ENCODE results near the gene MRFAP1L1. TPM values are rescaled to one million over a fixed set of nuclear protein-coding genes. Genes with fewer than 3 reads are reported as not detected.

Gene MRFAP1L1
- total and polyA plus RNA-seq, 9 of the 15 experiments (the other 6 are each of a cell fraction or from before 2014, with no cell fraction given): 37.6 to 111 (median 83.8) TPM

GRCh38 chr4:6688879-6689505, 20.7 kb downstream of the MRFAP1L1 start (continued):
- TF ChIP-seq ZNF592 (IDR thresholded peaks at IDR 0.05) (peak; percentile 94), MGA (IDR thresholded peaks at IDR 0.05) (peak; percentile 93), CREM (IDR thresholded peaks at IDR 0.05; ENCODE audit: low read depth) (peak; percentile 14; the same call in 1 of the 2 replicates), RAD21 (CRISPR knock-in tag; conservative IDR thresholded peaks at IDR 0.05 in 1 of 2, IDR thresholded peaks at IDR 0.05 in 1 of 2) (peak in 1 of 2 experiments; percentile 22; a peak in 1 of 4 replicates), RBM39 (optimal IDR thresholded peaks at IDR 0.05; ENCODE audit: low read depth, low read length) (no peak), ELF4 (CRISPR knock-in tag; IDR thresholded peaks at IDR 0.05) (0 out of 2 replicates have a peak, but pooled peaks have one; percentile 15), CREBBP (IDR thresholded peaks at IDR 0.05; ENCODE audit: low read depth, low read length) (no peak), MXI1 (IDR thresholded peaks at IDR 0.05; ENCODE audit: low read depth, low read length) (no peak), ZSCAN29 (IDR thresholded peaks at IDR 0.05) (no peak)
- TF ChIP-seq, protein P1, sequence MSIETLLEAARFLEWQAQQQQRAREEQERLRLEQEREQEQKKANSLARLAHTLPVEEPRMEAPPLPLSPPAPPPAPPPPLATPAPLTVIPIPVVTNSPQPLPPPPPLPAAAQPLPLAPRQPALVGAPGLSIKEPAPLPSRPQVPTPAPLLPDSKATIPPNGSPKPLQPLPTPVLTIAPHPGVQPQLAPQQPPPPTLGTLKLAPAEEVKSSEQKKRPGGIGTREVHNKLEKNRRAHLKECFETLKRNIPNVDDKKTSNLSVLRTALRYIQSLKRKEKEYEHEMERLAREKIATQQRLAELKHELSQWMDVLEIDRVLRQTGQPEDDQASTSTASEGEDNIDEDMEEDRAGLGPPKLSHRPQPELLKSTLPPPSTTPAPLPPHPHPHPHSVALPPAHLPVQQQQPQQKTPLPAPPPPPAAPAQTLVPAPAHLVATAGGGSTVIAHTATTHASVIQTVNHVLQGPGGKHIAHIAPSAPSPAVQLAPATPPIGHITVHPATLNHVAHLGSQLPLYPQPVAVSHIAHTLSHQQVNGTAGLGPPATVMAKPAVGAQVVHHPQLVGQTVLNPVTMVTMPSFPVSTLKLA (conservative IDR thresholded peaks at IDR 0.05): peak; percentile 50 to 71; a peak in 3 of 4 replicates
